HEK293 (cell line): ENCODE data around the gene CCNA2.

Source experiments
- CTCF ChIP-seq: fragments of 450-650 bp; formaldehyde crosslinking; IDR thresholded peaks from 2 replicates; pipeline ENCODE4 v1.5.1; 2016; ENCODE audit warnings: missing biosample characterization, missing genetic modification characterization
- SCRT1 ChIP-seq: fragments of 450-650 bp; formaldehyde crosslinking; IDR thresholded peaks from 2 replicates; pipeline ENCODE4 v1.5.1; 2016; ENCODE audit warnings: missing biosample characterization, missing genetic modification characterization, borderline replicate concordance
- SP2 ChIP-seq: fragments of 450-650 bp; formaldehyde crosslinking; IDR thresholded peaks from 2 replicates; pipeline ENCODE4 v1.5.1; 2016; ENCODE audit warnings: missing biosample characterization, missing genetic modification characterization
- ZBTB8A ChIP-seq: fragments of 450-650 bp; formaldehyde crosslinking; IDR thresholded peaks from 2 replicates; pipeline ENCODE4 v1.5.1; 2016; ENCODE audit warnings: missing biosample characterization, missing genetic modification characterization
- ZNF24 ChIP-seq: fragments of 450-650 bp; formaldehyde crosslinking; IDR thresholded peaks from 2 replicates; pipeline ENCODE4 v1.5.1; 2016; ENCODE audit warnings: missing biosample characterization, missing genetic modification characterization
- TF ChIP-seq, protein P1 (sequence below): fragments of 450-650 bp; IDR thresholded peaks from 2 replicates; pipeline ENCODE4 v1.5.1; 2018; ENCODE audit warnings: missing biosample characterization, missing genetic modification characterization

GRCh38 chr4:121817701-121818100, 6.0 kb downstream of the CCNA2 start:
- TF ChIP-seq CTCF (tag by site-specific recombination): no peak
- TF ChIP-seq ZNF24 (tag by site-specific recombination): no peak
- TF ChIP-seq ZBTB8A (tag by site-specific recombination): no peak
- TF ChIP-seq, protein P1, sequence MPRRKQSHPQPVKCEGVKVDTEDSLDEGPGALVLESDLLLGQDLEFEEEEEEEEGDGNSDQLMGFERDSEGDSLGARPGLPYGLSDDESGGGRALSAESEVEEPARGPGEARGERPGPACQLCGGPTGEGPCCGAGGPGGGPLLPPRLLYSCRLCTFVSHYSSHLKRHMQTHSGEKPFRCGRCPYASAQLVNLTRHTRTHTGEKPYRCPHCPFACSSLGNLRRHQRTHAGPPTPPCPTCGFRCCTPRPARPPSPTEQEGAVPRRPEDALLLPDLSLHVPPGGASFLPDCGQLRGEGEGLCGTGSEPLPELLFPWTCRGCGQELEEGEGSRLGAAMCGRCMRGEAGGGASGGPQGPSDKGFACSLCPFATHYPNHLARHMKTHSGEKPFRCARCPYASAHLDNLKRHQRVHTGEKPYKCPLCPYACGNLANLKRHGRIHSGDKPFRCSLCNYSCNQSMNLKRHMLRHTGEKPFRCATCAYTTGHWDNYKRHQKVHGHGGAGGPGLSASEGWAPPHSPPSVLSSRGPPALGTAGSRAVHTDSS (tag by site-specific recombination): no peak
- TF ChIP-seq SCRT1 (tag by site-specific recombination): no peak
- no peak for TF ChIP-seq SP2
